ENCODE results near the gene ARPC2. TPM values are rescaled to one million over a fixed set of nuclear protein-coding genes. Genes with fewer than 3 reads are reported as not detected.
"Not testable (repeated sequence)": the region's sequence is repeated elsewhere in the genome, so short reads cannot be mapped to it uniquely, and the experiment has no call there.

Gene ARPC2
- total RNA-seq = 383 TPM

DNA sequence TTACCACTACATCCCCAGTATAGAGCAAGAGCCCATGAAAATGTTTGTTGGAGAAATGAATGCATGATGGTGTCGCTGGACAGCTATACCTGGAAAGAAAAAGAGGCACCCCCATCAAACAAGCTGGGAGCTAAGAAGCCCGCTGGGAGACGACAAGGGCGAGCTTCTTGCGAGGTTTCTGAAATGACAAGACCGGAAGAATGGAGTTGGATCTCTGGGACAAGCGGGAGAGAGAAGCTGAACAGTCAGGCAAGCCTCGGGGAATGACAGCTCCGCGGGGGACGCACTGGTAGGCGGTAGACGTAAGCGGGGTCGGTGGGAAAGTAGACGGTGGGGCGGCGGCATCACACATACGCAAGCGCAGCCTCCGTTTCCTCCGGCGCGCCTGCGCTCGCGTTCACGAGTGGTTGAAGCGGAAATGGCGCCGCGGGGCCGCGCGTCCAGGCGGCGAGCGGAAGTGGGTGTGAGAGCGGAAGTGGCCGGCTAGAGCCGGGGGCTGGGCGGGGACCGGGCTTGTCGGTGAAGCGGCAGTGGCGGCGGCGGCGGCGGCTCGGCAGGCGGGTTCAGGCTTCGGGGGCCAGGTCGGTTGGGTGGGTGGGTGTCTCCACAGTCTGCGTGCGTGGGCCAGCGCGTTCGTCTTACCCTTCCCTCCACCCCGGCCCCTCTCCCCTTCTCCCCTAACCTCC is at the start of gene ARPC2:
Gene ARPC2, plus strand, starts transcription at position 516 of the 686 bp plus-strand sequence. CDS start 282 bp downstream, outside the sequence.
- peak; percentile 87 for ATAC-seq

DNA sequence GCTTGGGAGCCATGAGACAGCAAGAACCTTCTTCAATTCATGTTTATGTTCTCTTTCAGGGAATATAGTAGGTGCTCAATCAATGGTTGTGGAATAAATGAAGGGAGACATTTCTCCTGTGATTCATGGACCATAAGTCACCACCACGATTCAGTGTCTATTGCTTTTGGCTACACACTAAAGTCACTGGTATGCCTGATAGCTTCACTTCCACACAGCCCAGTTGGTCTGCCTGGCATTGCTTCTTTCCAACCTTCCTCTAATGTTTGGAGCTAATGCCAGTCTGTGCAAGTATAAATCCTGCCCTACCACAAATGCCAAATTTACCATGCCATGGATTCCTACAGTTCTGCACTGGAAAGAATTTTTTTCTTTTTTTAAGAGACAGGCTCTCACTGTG is 49.0 kb upstream of the ARPC2 start:
- peak; percentile 29 for ATAC-seq

DNA sequence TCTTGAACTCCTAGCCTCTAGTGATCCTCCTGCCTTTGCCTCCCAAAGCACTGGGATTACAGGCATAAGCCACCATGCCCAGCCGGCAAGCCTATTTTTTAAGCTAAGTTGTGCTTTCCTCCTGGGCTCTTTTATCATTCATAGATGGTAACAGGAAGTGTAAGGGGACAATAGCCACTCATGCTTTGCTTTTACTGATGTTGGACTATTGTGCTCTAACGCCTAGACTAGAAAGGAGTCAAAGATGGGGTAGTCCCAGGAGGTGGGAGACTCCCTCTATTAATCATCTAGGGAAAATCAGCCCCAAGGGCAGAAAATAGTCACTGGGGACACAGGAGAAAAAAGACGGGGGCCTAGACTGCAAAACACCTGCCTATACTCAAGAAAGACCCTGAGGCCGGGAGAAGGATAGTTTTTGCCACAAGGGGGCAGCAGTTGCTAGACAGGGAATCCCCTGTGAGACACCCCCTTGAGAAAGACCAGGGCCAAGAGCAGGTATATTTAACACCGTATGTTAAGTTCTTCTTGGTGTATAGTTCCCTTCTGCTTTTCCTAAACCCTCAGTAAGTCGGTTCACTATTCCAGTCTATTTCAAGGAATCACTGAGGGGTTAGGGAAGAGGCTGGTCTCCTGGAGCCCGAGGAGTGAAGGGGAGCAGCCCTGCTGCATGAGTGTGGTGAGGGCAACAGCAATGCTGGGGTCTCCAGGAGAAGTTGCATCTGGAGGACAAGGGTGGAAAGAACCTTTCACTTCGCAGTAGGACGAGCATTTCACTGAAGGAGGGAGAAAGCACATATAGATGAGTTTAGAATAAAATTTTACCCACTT is 48.1 kb upstream of the ARPC2 start:
- ATAC-seq = no peak

DNA sequence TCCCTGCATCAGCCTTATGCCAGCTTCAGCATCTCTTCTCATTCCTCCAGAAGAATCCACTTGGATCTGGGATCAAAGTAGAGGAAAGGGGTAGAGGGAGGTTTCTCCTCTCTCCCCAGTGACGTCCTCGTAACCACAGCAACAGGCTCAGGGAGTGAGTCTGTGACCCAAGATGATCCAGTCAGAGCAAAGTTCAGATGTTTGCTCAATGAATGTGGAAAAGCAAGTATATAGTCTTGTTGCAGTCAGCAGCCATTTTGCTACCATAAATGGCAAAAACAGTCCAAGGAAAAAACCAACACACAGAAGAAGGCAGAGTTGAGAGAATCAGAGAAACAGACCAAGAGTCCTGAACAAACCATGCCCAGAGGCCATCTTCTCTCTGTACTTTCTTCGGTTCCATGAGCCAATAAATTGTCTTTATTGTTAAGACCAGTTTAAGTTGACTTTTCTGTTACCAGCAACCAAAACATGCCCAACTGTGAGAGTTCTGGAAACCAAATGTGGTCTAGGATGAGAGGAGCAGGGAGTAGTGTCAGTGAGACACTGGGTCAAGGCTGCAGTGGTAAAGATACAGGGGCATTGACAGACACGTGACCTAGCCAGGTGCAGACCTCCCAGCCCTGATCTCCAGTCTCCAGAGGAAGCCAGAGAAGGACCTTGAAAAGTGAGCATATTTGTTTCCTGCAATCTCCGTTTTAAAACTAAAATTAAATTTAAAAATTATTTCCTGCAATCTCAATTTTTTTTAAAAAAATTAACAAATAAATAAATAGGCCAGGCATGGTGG is 47.0 kb upstream of the ARPC2 start:
- ATAC-seq = no peak

DNA sequence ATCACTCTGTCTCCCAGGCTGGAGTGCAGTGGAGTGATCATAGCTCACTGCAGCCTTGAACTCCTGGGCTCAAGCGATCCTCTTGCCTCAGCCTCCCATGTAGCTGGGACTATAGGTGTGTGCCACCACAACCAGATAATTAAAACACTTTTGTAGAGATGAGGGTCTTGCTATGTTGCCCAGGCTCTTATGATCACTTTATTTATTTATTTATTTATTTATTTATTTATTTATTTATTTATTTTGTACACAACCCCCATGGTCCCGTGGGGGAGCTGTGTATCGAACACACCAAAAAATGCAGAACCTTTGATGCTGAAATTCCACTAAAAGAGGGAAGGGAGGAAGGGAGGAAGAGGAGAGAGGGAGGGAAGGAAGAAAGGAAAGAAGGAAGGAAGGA is 45.2 kb upstream of the ARPC2 start:
- not testable (repeated sequence) for ATAC-seq

DNA sequence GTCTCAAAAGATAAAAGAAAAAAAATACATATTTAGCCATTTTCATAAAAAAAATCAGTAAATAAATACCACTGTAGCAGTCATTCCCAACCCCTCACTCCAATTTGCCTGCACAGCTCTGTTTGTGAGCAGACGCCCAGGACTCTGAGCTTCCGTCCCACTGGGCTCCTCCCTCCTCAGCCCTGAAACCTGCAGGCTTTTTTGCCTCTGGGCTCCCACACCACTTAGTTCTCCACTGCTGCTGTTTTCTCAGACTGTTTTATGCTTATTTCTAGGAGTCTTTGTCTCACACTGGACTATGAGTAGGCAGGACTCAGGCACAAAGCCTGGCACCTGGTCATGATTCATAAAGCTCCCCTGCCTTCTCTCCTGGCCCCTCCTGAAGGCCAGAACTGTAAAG is 44.1 kb upstream of the ARPC2 start:
- ATAC-seq = no peak

DNA sequence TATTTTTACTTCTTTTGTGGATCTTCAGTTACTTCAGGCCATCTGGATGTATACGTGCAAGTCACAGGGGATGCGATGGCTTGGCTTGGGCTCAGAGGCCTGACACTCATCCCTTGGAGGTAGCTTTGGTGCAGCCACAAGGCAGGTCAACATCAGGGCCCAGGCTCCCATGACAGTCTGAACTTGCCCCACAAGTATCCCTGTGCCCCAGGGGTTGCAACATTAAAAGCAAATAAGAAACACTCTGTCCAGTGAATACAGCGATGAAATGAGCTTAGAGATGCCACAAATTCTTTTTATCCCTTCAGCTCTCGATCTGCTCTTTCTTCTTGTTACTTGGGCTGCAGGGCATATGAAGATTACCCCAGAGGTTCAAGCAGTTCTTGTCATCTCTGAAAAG is 37.2 kb upstream of the ARPC2 start:
- no peak for ATAC-seq

DNA sequence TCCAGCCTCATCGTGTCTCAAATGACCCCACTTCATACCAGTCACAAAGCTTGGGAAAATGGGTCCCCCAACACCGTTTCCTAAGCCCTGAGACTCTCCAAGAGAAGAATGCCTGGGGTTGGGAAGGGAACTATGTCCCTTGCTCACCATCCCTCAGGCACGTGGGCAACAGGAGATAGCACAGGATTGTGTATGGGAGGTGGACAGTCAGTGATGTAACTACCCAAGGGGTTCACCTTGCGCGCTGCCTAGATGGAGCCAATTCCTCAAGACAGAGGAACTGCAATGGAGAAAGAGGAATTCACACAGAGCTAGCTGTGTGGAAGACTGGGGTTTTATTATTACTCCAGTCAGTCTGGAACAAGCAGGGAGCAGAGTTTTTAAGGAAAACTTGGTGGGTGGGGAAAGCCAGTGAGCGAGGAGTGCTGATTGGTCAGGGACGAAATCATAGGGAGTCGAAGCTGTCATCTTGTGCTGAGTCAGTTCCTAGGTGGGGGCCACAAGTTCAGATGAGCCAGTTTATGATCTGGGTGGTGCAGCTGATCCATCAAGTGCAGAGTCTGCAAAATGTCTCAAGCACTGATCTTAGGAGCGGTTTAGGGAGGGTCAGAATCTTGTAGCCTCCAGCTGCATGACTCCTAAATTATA is 36.4 kb upstream of the ARPC2 start:
- ATAC-seq = peak; percentile 29

DNA sequence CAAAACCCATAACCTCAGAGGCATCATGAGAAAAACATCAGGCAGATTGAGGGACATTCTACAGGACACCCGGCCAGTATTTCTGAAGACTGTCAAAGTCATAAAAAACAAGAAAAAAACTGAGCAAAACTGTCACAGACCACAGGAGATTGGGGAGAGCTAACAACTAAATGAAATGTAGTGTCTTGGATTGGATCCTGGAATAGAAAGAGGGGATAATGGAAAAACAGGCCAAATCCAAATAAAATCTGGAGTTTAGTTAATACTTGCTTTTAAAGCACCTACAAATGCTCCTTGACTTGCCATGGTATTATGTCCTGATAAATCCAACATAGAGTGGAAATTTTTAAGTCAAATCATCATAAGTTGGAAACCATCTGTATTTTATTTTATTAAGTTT is 32.7 kb upstream of the ARPC2 start:
- ATAC-seq = no peak

DNA sequence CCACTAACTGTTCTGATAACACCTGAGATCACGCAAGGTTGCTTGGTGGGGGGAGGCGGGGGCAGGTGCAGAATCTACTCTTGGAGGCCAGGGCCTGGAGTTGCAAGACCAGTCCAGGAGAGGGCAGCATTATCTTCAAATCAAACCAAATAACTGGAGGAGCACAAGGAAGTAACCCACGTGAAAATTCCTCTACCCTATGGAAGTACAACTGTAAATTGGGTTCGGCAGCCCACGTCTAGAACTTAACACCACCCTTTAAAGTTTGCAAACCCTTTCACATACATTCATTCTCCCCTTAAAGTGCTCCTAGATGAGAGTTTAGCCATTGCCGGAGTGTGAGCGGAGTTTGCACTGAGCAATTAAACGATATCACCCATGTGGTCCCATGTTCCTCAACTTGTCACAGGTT is 30.6 kb upstream of the ARPC2 start:
- ATAC-seq = peak; percentile 90

DNA sequence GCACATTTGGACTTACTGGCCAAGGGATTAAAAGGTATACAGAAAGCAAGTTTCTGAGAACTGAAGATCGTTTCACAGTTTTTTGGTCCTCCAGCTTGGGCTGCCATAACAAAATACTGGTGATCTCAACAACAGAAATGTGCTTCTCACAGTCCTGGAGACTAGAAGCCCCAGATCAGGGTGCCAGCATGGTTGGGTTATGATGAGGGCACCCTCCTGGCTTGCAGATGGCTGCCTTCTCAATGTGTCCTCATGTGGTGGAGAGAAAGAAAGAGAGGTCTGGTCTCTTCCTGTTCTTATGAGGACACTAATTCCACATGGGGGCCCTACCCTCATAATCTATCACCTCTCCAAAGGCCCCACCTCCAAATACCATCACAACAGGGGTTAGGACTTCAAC is 30.1 kb upstream of the ARPC2 start:
- peak; percentile 25 for ATAC-seq

DNA sequence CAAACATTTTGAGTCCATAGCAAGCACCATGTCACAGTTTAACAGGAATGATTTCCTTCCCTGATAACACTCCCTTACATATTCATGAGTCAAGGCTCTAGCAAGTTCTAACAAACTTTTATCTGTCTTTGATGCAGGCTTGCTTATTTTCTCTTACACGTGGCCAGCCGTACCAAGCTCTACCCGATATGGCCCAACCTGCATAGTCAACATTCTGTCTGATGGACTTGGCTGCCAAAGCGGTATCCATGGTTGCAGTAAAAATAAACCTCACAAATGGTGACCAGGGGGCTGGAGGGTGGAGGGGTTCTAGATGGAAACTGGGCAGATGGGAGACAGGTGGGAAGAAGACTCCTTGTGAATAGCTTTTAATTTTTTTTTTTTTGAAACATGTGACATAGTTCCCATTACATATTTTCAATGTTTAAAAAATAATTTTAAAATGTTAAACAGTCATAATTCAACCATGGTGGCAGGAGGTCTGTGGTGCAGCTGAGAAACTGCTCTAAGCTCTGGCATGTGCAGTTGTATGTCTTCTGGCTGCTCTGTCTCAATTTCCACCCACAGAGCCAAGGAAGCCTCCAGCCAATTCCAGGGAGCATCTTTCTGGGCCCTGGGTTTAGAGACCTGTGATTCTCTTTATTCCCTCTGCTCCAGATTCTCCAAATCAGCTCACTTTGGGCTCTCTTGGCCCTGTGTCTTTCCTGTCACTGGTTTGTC is 29.5 kb upstream of the ARPC2 start:
- peak; percentile 49 for ATAC-seq

DNA sequence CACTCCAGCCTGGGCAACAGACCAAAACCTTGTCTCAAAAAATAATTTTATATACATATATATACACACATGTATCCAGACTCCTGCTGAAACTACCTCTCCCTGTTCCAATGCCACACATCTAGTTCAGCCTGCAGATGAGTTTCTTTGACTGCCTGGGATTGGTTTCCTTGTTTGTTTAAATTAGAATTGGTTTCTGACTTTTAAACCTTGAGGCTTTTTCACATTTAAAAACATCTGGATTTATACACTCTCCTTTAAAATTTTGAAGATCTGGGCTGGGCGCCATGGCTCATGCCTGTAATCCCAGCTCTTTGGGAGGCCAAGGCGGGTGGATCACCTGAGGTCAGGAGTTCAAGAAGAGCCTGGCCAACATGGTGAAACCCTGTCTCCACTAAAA is 28.5 kb upstream of the ARPC2 start:
- ATAC-seq = no peak

DNA sequence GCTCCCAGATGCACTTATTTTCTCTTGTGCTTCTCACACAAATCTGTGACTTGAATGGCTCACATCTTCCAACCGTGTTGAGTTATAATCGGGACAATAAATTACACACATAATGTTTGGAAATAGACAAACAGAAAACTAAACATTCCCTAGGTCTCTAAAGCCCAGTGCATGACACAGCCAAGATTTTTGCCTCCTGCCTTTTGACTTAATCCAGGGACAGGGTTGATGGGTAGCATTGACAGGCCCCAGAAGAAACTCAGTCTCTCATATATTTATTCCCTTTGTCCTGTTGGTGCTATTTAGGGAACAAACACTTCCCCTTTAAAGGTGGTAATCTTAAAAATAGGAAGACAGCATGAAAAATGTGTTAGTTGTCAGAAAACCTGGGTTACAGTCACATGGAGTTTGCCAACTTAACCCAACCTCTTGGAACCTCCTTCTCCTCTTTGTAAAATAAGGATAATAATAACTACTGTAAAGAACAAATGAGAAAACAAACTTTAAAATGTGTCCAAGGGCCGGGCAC is 24.0 kb upstream of the ARPC2 start:
- ATAC-seq = no peak

DNA sequence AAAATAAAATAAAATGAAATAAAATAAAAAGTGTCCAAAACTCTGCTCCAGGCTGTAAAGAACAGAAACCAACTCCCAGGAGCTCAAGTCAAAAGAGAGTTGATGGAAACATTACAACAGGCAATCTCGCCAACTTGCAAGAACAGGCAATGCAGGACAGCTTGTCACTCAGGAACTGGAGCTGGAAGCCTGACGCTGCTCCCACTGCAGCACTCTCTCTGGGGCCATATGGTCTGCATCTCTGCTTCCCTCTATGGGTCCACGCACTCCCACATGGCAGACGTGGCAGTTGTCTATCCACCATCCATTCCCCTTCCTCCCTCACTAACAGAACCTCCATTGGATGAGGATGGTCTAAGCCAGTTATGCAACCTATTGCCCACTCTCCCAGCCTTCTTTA is 23.3 kb upstream of the ARPC2 start:
- no peak for ATAC-seq

DNA sequence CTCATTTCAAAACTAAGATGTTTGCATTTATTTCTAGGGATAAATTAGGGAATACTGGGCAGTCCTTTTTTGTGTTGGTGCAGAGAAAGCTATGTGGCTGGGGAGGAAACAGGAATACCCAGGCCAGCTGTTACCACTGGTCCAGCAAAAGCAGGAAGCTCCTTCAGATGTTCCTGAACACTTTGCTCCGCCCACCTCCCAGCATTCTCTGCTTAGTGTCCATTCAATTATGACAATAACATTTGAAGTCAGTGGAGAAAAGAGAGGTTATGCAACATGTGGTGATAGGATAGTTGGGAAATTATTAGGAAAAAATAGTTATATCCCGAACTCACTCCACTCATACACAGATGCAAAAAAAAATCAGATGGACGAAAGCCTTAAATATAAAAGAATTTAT is 22.1 kb upstream of the ARPC2 start:
- ATAC-seq = no peak

DNA sequence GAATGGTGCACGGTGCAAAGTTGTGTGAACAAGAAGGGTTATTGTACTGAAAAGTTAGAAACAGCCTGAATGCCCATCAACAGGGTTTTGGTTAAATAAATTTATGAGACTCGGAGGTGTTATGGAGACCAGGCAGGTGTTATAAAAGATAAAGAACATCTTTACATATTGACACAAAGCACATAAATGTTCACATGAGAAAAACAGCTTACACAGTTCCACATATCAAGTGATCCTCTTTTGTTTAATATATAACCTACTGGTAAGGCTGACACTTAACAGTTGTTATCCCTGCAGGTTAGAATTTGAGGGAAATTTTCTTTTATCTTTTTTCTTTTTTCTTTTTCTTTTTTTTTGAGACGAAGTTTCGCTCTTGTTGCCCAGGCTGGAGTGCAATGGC is 20.0 kb upstream of the ARPC2 start:
- no peak for ATAC-seq

DNA sequence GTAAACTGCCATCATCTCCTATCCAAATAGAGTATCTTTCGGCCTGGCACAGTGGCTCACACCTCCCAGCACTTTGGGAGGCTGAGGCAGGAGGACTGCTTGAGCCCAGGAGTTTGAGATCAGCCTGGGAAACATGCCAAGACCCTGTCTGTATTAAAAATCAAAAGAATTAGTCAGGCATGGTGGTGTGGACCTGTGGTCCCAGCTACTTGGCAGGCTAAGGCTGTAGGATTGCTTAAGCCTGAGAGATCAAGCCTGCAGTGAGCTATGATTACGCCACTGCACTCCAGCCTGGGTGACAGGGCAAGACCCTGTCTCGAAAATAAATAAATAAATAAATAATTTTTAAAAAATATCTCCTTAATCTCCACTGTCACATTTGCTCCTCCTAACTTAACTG is 14.7 kb upstream of the ARPC2 start:
- no peak for ATAC-seq

DNA sequence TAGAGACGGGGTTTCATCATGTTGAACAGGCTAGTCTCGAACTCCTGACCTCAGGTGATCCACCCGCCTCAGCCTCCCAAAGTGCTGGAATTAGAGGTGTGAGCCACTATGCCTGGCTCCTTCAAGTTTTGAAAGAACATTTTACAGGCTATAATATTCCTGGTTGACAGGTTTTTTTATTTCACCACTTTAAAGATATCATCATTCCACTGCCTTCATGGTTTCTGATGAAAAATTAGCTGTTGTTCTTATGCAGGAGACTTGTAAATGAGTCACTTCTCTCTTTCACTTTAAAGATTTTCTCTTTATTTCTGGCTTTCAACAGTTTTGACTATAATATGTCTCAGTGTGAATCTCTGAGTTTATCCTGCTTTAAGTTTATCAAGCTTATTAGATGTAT is 7.9 kb upstream of the ARPC2 start:
- no peak for ATAC-seq

DNA sequence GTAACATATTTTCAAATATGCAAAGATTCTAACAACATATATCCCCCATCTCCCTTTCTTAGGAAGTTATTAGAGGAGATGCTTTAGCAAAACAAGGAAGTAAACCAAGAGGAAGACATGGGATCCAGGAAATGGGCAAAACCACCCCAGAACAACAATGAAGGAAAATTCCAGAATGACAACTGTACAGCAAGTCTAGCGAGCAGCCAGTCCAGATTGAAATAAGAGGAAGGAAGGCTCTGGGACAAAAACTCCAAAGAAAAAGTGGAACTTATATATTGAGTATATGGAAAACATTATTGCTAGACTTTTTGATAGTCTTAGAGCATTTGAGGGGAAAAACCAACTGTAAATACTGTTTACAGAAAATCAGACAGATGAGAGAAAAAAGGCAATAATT is 2.9 kb upstream of the ARPC2 start:
- ATAC-seq = no peak

DNA sequence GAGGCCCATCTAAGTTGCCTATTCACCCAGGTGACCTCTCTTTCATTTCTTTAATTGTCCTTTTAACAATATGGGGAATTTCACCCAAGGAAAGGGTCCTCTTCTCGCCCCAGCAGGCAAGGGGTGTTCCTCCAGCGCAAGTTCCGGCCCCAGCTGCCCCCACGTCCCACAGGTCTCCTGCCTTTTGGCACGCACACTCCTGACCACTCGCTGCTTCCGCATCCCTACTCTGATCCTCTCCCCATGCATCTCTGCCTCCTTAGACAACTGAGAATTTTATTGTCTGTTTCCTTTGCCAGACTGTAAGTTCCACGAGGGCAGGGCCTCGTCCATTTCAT is 684 bp upstream of the ARPC2 start:
- no peak for ATAC-seq

All from esophagus mucosa (tissue), 1 donor.